HG03378 (cell line): ENCODE results near the gene ARHGEF16.

Experiments
- ATAC-seq: cut with Tn5 transposase; IDR thresholded peaks from one replicate; pipeline ENCODE4 v1.9.1; 2021; ENCODE audit warnings: mild to moderate bottlenecking, moderate library complexity; ENCODE audit not compliant: unreplicated experiment

Gene ARHGEF16

DNA sequence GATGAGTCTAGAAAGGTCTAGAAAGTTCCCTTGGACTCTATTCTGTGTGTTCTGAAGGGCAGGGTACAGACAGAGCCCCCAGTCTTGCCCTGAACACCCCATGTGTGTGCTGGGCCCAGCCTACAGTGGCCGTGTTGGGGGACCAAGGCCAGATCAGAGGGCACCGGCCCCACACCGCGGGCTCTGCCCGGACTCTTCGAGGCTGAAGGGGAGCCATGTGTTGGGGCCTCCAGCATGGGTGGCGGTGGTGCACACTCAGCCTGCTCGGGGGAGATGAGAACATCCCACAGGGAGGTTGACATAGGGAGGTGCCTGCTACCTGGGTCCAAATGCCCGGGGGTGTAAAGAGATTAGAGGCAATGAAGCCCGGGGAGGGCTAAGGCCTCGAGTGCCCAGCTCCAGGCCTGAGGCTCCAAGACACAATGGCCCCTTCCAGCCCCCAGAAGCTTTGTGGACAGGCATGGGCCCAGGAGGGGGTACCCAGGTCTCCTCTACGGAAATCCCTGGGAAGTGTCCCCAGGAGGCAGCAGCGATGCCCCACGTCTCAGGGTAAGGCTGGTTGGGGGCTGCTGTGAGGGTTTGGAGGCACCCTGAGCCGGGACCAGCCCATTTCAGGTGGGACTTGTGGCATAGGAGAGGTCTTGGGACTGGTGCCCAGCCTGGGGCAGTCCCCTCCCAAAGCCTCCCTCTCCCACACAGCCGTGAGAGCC lies 12.1 kb downstream of the ARHGEF16 start:
- ATAC-seq = no peak

- ATAC-seq = no peak
Measured at GRCh38 chr1:3467096-3468036, 12.9 kb downstream of the ARHGEF16 start.

DNA sequence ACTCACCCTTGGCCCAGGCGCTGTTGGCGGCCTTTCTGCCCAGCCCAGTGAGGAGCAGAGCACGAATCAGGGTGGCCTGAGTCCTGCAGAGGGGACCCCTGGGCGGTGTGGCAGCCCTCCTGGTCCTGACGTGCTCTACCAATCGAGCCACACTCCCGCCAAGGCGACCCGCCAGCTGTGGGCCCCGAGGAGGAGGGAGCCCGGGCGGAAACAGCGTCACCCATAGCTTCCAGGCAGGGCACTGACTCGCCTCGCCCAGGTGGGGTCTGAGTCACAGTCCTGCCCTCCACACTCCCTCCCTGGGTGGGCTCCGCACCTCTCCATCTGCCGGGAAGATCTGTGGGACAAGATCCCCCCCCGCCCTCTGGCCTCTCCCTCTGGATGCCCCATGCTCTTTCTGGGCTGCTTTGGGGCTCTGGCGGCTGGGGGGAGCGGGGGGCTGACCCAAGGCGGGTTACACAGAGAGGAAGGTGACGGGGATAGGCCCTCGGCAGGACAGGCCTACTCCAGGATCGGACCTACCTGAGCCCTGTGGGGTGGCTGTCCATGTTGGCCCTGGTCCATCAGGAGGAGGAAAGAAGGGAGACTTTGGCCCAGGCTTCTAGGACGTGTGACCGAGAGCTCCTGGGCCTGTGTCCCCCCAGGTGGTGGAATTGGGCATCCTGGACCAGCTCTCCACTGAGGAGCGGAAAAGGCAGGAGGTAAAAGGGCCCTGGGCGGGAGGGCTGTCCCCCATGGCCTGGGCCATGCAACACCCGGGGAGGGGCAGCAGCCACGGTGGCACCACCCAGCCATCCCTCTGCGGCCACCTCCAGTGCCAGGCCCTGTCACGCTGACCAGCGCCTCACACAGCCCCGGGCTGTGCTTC lies 14.0 kb downstream of the ARHGEF16 start:
- ATAC-seq = no peak

- ATAC-seq = no peak
Measured at GRCh38 chr1:3469104-3469848, 14.8 kb downstream of the ARHGEF16 start.

DNA sequence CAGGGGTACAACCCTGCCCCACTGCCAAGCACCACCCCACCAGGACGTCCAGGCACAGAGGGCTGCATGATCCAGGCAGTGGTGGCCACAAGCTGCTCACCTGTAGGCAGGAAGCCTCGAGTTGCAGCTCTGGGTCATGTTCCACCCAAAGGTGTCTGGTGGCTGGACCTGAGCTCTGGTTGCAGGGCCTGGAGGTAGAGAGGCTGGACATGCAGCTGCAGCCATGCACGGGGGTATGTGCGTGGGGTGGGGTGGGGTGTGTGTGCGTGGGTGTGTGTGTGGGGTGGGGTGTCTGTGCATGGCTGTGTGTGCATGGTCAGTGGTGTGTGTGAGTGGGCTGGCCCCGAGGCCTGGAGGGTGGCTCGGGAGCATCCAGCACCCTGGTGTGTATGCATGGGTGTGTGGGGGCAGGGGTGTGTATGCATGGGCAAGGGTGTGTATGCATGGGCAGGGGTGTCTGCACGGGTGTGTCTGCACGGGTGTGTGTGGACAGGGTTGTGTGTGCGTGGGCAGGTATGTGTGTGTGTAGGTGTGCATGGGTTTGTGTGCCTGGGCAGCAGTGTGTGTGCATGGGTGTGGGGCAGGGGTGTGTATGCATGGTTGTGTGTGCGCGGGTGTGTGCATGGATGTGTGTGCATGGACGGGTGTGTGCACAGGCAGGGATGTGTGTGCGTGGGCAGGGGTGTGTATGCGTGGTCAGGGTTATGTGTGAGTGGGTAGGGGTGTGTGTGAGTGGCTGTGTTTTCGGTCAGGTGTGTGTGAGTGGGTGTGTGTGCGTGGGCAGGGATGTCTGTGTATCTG lies 15.6 kb downstream of the ARHGEF16 start:
- no peak for ATAC-seq

- ATAC-seq = no peak
Measured at GRCh38 chr1:3470650-3471355, 16.3 kb downstream of the ARHGEF16 start.

DNA sequence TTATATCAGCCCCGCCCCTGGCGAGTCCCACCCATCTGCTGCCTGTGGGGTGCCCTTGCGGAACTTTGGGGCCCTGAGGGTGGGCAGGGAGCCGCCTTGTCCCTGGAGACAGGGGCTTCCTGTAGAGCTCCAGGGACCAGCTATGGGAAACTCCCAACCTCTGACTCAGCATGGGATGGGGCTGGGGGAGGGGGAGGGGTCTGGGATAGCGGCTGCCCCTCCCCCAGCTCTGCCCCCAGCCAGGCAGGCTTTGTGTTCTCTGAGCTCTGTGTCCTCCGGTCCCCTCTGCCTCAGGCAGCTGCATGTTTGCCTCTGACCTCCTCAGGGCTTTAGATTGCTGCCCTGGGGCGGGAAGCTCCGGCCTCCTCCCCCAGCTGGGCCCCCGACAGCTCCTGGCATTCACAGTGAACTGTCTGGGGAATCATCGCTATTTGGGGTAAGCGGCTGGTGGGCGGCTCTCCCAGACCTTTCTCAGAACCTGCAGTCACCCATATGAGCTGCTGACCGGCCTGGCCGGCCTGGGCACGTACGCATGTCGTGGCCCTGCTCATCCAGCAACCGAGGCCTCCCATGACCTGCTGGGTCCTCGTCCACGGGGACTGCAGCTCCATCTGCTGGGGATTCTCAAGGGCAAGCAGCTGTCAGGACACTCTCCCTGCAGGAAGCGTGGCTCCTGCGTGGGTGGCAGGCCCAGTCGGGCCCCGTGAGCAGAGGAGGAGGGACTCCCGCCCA lies 17.1 kb downstream of the ARHGEF16 start:
- ATAC-seq = no peak

DNA sequence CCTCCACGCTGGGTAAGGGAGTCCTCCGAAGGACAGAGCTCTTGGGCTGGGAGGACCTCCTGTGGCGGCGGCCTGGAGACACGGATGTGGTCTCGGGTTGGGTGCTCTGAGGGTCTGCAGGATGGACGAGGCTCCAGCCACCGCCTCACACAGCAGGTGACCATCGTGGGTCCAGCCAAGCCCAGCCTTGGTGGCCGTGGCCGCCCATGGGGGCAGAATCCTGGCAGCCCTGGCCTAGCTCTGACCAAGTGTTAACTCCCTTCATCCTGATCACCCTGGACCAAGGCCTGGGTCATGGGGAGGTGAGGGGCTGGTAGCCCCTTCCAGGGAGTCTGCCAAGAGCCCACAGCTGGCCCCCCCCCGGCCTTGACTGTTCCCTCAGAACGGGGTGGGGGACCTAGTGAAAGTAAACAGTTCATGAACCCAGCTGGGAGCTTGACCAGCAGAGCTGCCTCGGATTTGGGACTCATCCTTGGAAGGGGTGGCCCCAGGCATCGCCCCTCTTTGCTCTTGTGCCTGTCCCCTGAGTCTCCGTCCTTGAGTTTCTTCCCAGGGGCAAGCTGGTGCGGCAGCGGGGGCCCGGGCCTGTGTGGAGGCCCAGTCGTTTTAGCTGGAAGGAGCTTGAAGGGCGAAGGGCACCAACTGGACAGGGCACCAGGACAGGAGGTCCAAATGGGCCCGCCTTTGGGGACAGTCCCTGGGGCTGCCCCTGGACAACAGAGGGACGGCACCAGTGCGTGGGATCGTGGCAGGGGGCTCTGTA lies 17.8 kb downstream of the ARHGEF16 start:
- ATAC-seq = no peak

DNA sequence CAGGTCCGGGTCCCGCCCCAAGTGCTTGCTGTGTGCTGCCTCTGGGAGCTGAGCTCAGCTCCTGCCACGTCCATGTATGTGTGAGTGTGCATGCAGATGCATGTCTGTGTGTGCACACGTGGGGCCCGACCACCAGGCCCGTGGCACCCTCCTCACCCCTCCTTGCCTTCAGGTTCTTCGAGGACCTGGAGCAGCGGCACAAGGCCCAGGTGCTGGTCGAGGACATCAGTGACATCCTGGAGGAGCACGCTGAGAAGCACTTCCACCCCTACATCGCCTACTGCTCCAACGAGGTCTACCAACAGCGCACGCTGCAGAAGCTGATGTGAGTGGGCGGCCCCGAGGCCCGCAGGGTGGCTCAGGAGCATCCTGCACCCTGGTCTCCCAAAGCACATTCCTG lies 18.4 kb downstream of the ARHGEF16 start:
- ATAC-seq = no peak

GRCh38 chr1:3473381-3473844 lies 18.9 kb downstream of the ARHGEF16 start:
- ATAC-seq = no peak

- no peak for ATAC-seq
Measured at GRCh38 chr1:3474016-3474415, 19.6 kb downstream of the ARHGEF16 start.

DNA sequence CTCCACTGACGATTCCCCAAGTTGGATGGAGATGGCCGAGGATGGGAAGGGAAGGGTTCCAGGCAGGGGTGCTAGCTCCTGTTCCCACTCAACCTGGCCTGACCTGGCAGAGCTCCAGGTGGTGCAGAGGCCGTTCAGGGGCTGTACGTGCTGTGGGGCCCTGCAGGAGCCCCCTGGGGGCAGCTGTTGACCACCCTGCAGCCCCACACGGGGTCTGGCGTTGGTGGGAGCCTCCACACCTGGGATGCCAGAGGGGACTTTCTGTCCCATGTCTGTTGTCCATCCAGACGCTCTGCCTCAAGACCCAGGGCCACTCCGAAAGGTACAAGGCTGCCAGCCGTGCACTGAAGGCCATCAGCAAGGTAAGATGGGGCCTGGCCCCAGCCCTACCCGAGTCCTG lies 20.0 kb downstream of the ARHGEF16 start:
- ATAC-seq = no peak

- no peak for ATAC-seq
Measured at GRCh38 chr1:3475839-3476573, 21.5 kb downstream of the ARHGEF16 start.

GRCh38 chr1:3476666-3477065 lies 22.2 kb downstream of the ARHGEF16 start:
- no peak for ATAC-seq

- no peak for ATAC-seq
Measured at GRCh38 chr1:3477241-3477995, 23.0 kb downstream of the ARHGEF16 start.

DNA sequence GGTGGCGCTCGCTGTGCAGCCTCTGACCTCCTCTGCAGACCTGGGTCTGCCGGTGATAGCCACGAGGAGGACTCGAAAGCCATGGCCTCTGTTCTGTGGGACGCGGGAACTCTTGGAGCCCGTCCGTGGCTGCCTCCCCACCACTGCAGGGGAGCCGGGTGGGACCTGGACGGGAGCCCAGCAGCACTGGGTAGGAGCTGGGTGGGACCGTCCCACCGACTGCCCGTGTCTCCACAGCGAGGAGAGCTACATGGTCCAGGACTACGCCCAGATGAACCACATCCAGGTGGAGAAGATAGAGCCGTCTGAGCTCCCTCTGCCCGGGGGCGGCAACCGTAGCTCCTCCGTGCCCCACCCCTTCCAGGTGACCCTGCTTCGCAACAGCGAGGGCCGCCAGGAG lies 23.7 kb downstream of the ARHGEF16 start:
- no peak for ATAC-seq
